Type B pancreatic cell (in vitro differentiated cells): ENCODE results near the gene SLC6A19. TPM values are rescaled to one million over a fixed set of nuclear protein-coding genes. Genes with fewer than 3 reads are reported as not detected.

ENCODE experiments used
- DNase-seq: peaks from one replicate; pipeline ENCODE4 v3.0.0; 2021; ENCODE audit warnings: mixed read lengths; ENCODE audit not compliant: unreplicated experiment; ENCODE audit errors: extremely low spot score
- H3K27ac Mint-ChIP-seq: 2 replicates; pipeline ENCODE4 v1.8.0; 2021; ENCODE audit warnings: mild to moderate bottlenecking, mixed read lengths
- H3K27me3 Mint-ChIP-seq: 2 replicates; pipeline ENCODE4 v1.8.0; 2021; ENCODE audit warnings: mixed read lengths
- H3K36me3 Mint-ChIP-seq: 2 replicates; pipeline ENCODE4 v1.8.0; 2021; ENCODE audit warnings: mixed read lengths
- H3K4me1 Mint-ChIP-seq: one replicate; pipeline ENCODE4 v1.8.0; 2021; ENCODE audit warnings: mixed read lengths; ENCODE audit not compliant: unreplicated experiment
- H3K4me3 Mint-ChIP-seq: 2 replicates; pipeline ENCODE4 v1.8.0; 2021; ENCODE audit warnings: mild to moderate bottlenecking, mixed read lengths
- H3K9me3 Mint-ChIP-seq: 2 replicates; pipeline ENCODE4 v1.8.0; 2021; ENCODE audit warnings: mixed read lengths
- CTCF ChIP-seq: fragments of 200-600 bp; sonication (generic); conservative IDR thresholded peaks from 2 replicates; pipeline ENCODE4 v1.5.0; 2021; ENCODE audit warnings: antibody characterized with exemption, mild to moderate bottlenecking
- total RNA-seq: library from RNA; stranded (reverse); gene quantifications from 2 replicates; pipeline ENCODE4 v1.2.1, GENCODE V29; 2021; ENCODE audit warnings: low replicate concordance

Gene SLC6A19
- total RNA-seq, 1 donor from 2014 or later: 12.6 TPM

GRCh38 chr5:1172007-1172581 is 29.3 kb upstream of the SLC6A19 start:
- DNase-seq: no peak
- Mint-ChIP-seq H3K27me3 (peaks cover 5% of the 10 kb centered on the region), H3K4me3 (no peak overlapping the region), H3K4me1 (peaks cover 3% of the 10 kb centered on the region), H3K9me3 (no peaks in the 10 kb centered on the region), H3K36me3 (no peaks in the 10 kb centered on the region), H3K27ac (no peak overlapping the region)
- no peak for TF ChIP-seq CTCF

GRCh38 chr5:1172670-1173404 is 28.6 kb upstream of the SLC6A19 start:
- no peak overlapping the region for H3K4me3 Mint-ChIP-seq
- TF ChIP-seq CTCF: no peak
- DNase-seq: no peak
- H3K4me1 Mint-ChIP-seq: peaks cover 3% of the 10 kb centered on the region
- H3K27ac Mint-ChIP-seq: no peak overlapping the region
- H3K27me3 Mint-ChIP-seq: peaks cover 5% of the 10 kb centered on the region
- no peaks in the 10 kb centered on the region for H3K36me3 Mint-ChIP-seq
- H3K9me3 Mint-ChIP-seq: no peaks in the 10 kb centered on the region

- H3K4me1 Mint-ChIP-seq: no peaks in the 10 kb centered on the region
- H3K9me3 Mint-ChIP-seq: no peaks in the 10 kb centered on the region
- DNase-seq: no peak
- no peaks in the 10 kb centered on the region for H3K36me3 Mint-ChIP-seq
- H3K27ac Mint-ChIP-seq: no peak overlapping the region
- peaks cover 3% of the 10 kb centered on the region for H3K27me3 Mint-ChIP-seq
- H3K4me3 Mint-ChIP-seq: no peak overlapping the region
- TF ChIP-seq CTCF: no peak
Measured at GRCh38 chr5:1173485-1174070, 27.8 kb upstream of the SLC6A19 start.

GRCh38 chr5:1174122-1174936 is 27.1 kb upstream of the SLC6A19 start:
- no peaks in the 10 kb centered on the region for H3K36me3 Mint-ChIP-seq
- DNase-seq: no peak
- H3K27ac Mint-ChIP-seq: no peak overlapping the region
- H3K4me1 Mint-ChIP-seq: no peaks in the 10 kb centered on the region
- peak; percentile 86 for TF ChIP-seq CTCF
- H3K9me3 Mint-ChIP-seq: no peaks in the 10 kb centered on the region
- H3K4me3 Mint-ChIP-seq: no peak overlapping the region
- H3K27me3 Mint-ChIP-seq: peaks cover 3% of the 10 kb centered on the region

GRCh38 chr5:1175015-1175414 is 26.4 kb upstream of the SLC6A19 start:
- no peak for DNase-seq
- Mint-ChIP-seq H3K4me3 (no peak overlapping the region), H3K4me1 (no peaks in the 10 kb centered on the region), H3K27me3 (peaks cover 3% of the 10 kb centered on the region), H3K36me3 (no peaks in the 10 kb centered on the region), H3K27ac (no peak overlapping the region), H3K9me3 (no peaks in the 10 kb centered on the region)
- TF ChIP-seq CTCF: no peak
